RWPE2 (cell line): Measurements from ENCODE around the gene AGK.

Experiments
- ATAC-seq: fragments of 200-7000 bp; cut with Tn5 transposase; 3 replicates; pipeline ENCODE4 v1.9.1; 2021; ENCODE audit warnings: low read depth
- DNase-seq: peaks from one replicate; pipeline ENCODE4 v3.0.0-alpha.2; 2020; ENCODE audit warnings: low spot score
- H3K27ac ChIP-seq: fragments of 450-650 bp; 2 replicates; pipeline ENCODE4 v1.5.1; 2017; ENCODE audit warnings: mild to moderate bottlenecking; ENCODE audit not compliant: poor library complexity, severe bottlenecking
- H3K27me3 ChIP-seq: fragments of 250-450 bp; sonication (Bioruptor Pico); 2 replicates; pipeline ENCODE4 v1.5.1; 2021; ENCODE audit warnings: mild to moderate bottlenecking, moderate library complexity; ENCODE audit not compliant: insufficient read depth, poor library complexity, severe bottlenecking
- H3K36me3 ChIP-seq: fragments of 250-450 bp; sonication (Bioruptor Pico); 2 replicates; pipeline ENCODE4 v1.5.1; 2020; ENCODE audit warnings: low read depth, mild to moderate bottlenecking, moderate library complexity
- H3K4me1 ChIP-seq: fragments of 250-450 bp; sonication (Bioruptor Pico); 2 replicates; pipeline ENCODE4 v1.5.1; 2021; ENCODE audit warnings: mild to moderate bottlenecking, moderate library complexity; ENCODE audit not compliant: insufficient read depth, poor library complexity, severe bottlenecking
- H3K4me3 ChIP-seq: fragments of 250-450 bp; sonication (Bioruptor Pico); 2 replicates; pipeline ENCODE4 v1.5.1; 2021; ENCODE audit warnings: mild to moderate bottlenecking, moderate library complexity; ENCODE audit not compliant: severe bottlenecking
- H3K9me3 ChIP-seq: fragments of 250-450 bp; sonication (Bioruptor Pico); 2 replicates; pipeline ENCODE4 v1.5.1; 2021; ENCODE audit warnings: mild to moderate bottlenecking, moderate library complexity; ENCODE audit not compliant: severe bottlenecking
- TF ChIP-seq, protein P1 (sequence below): fragments of 450-650 bp; IDR thresholded peaks from one replicate; pipeline ENCODE4 v1.5.1; 2017; ENCODE audit warnings: mild to moderate bottlenecking, moderate library complexity; ENCODE audit not compliant: poor library complexity, severe bottlenecking

Gene AGK

GRCh38 chr7:141585592-141586510 lies 34.6 kb downstream of the AGK start:
- peaks cover 34% of the 10 kb centered on the region for H3K4me1 ChIP-seq
- DNase-seq (no peak), ATAC-seq (peak; percentile 76)
- H3K9me3 ChIP-seq, result no peaks in the 10 kb centered on the region
- H3K4me3 ChIP-seq, result no peak overlapping the region
- no peaks in the 10 kb centered on the region for H3K27me3 ChIP-seq
- H3K27ac ChIP-seq, result peak overlapping the region; percentile 86
- peaks cover 4% of the 10 kb centered on the region; the same call in 1 of the 2 replicates for H3K36me3 ChIP-seq
- TF ChIP-seq, protein P1, sequence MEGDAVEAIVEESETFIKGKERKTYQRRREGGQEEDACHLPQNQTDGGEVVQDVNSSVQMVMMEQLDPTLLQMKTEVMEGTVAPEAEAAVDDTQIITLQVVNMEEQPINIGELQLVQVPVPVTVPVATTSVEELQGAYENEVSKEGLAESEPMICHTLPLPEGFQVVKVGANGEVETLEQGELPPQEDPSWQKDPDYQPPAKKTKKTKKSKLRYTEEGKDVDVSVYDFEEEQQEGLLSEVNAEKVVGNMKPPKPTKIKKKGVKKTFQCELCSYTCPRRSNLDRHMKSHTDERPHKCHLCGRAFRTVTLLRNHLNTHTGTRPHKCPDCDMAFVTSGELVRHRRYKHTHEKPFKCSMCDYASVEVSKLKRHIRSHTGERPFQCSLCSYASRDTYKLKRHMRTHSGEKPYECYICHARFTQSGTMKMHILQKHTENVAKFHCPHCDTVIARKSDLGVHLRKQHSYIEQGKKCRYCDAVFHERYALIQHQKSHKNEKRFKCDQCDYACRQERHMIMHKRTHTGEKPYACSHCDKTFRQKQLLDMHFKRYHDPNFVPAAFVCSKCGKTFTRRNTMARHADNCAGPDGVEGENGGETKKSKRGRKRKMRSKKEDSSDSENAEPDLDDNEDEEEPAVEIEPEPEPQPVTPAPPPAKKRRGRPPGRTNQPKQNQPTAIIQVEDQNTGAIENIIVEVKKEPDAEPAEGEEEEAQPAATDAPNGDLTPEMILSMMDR, result no peak

DNA sequence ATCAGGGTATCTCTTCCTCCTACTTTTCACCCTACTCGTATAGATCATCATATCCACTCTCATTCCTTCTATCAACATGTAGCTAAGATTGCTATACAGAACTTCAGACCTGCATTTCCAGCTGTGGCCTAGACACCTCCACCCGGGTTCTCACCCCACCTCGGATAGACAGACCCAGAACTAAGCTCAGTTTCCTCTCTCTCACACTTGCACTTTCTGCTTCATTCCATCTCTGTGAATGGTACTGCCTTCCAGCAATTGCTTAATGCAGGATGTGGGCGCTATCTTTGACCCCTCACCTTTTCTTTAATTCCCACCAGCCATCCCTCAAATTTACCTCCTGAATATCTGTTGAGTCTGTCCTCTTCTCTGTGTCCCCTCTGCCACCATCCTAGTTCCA lies 35.7 kb downstream of the AGK start:
- ATAC-seq, result no peak
- H3K27ac ChIP-seq, result peak overlapping the region; percentile 86
- H3K27me3 ChIP-seq, result no peaks in the 10 kb centered on the region
- TF ChIP-seq, protein P1, result no peak
- DNase-seq, result no peak
- H3K4me1 ChIP-seq, result peaks cover 34% of the 10 kb centered on the region
- peaks cover 4% of the 10 kb centered on the region; the same call in 1 of the 2 replicates for H3K36me3 ChIP-seq
- no peak overlapping the region for H3K4me3 ChIP-seq
- no peaks in the 10 kb centered on the region for H3K9me3 ChIP-seq

- no peak overlapping the region for H3K4me3 ChIP-seq
- DNase-seq (no peak), ATAC-seq (no peak)
- H3K27ac ChIP-seq, result peak overlapping the region; percentile 86
- peaks cover 34% of the 10 kb centered on the region for H3K4me1 ChIP-seq
- no peaks in the 10 kb centered on the region for H3K27me3 ChIP-seq
- TF ChIP-seq, protein P1, result no peak
- peaks cover 4% of the 10 kb centered on the region; the same call in 1 of the 2 replicates for H3K36me3 ChIP-seq
- H3K9me3 ChIP-seq, result no peaks in the 10 kb centered on the region
Observed at GRCh38 chr7:141587304-141587703, 36.1 kb downstream of the AGK start.

DNA sequence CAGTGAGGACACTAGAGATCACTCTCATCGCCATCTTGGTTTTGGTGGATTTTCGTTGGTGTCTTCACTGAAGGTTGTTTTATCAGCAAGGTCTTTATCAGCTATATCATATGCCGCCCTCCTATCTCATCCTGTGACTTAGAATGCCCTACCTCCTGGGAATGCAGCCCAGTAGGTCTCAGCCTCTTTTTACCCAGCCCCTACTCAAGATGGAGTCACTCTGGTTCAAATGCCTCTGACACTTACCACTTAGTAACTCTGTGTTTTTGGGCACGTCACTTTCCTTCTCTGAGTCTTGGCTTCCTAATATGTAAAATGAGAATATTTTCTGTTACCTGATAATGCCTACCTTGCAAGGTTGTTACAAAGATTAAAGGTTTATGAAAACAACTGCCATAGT lies 37.7 kb downstream of the AGK start:
- DNase-seq (no peak), ATAC-seq (no peak)
- TF ChIP-seq, protein P1, result no peak
- Histone ChIP-seq H3K4me3 (no peak overlapping the region), H3K4me1 (peaks cover 34% of the 10 kb centered on the region), H3K27ac (no peak overlapping the region), H3K27me3 (no peaks in the 10 kb centered on the region), H3K36me3 (peaks cover 16% of the 10 kb centered on the region; the same call in 1 of the 2 replicates), H3K9me3 (no peaks in the 10 kb centered on the region)

GRCh38 chr7:141590071-141590470 lies 38.9 kb downstream of the AGK start:
- Histone ChIP-seq H3K4me1 (peaks cover 29% of the 10 kb centered on the region), H3K27me3 (no peaks in the 10 kb centered on the region), H3K36me3 (peaks cover 21% of the 10 kb centered on the region; the same call in 1 of the 2 replicates), H3K9me3 (no peaks in the 10 kb centered on the region), H3K27ac (peak overlapping the region; percentile 40), H3K4me3 (no peak overlapping the region)
- ATAC-seq (no peak), DNase-seq (no peak)
- TF ChIP-seq, protein P1, result no peak
